Stromal cell of bone marrow (primary cell): ENCODE results near the gene GAB2.
"Not testable (repeated sequence)": the region's sequence is repeated elsewhere in the genome, so short reads cannot be mapped to it uniquely, and the experiment has no call there.

Source experiments
- DNase-seq: peaks from one replicate; pipeline ENCODE4 v3.0.0-alpha.2; 2012; ENCODE audit warnings: low read depth

Gene GAB2

DNA sequence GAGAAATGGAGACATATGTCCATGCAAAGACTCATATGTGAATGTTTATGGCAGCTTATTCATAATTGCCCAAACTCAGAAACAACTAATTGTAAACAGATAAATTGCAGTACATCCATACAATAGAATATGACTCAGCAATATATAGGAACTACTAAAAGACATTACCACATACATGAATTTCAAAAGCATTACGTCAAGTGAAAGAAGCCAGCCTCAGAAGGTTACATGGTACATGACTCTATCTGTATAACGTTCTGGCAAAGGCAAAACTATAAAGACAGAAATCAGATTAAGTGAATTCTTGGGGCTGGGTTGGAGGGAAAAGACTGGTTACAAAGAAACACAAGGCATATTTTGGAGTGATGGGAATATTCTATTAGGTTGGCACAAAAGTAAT, 236.4 kb downstream of the GAB2 start:
- DNase-seq = no peak

DNA sequence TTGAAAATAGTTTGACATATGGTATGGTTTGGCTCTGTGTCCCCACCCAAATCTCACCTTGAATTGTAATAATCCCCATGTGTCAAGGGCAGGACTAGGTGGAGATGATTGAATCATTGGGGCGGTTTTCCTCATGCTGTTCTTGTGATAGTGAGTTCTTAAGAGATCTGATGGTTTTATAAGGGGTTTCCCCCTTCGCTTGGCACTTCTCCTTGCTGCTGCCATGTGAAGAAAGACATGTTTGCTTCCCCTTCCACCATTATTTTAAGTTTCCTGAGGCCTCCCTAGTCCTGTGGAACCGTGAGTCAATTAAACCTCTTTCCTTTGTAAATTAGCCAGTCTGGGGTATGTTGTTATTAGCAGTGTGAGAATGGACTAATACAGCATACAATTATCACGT, 236.9 kb downstream of the GAB2 start:
- no peak for DNase-seq

DNA sequence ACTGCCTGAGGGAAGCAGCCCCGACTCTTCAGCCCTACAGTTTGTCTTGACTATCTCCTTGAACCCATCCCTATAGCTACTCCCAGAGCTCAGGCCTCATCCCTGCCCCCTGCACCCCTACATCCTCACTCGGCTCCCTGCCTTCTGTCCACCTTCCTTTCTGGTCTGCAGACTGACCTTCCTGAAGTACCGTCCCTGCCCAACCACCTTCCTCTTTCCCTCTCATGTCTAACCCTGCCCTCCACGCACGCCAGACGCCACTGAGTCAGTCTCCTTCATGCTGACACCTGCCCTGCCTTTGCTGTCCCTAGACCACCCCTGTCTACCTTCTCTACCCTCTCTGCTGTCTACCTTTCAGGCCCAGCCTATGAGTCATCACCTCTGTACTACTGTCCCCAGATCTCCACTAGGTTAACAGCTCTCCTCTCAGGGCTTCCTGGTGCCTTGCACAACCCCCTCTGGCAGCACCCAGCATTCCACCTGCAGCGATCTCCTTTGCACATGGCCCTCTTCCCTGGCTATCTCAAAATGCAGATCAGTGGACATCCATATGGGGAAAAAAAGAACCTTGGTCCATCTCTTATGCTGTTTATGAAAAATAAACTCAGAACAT, 238.1 kb downstream of the GAB2 start:
- no peak for DNase-seq

DNA sequence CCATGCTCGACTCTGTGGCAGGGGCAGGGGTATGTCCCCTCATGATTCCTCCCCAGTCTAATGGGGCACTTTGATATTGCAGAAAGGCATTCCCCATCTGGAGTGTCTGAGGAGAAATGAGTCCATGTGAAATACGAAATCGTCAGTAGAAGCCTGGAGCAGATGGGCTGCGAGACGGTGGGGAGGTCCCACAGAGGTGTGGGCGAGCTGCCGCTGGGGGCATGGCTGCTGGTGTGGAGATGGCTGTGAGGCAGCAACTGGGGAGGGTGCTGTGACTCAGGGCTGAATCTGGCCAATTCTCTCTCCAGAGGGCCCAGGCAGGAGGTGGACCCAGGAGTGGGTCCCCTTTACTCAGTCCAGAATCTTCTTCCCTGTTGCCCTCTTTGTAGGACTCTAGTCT, 240.4 kb downstream of the GAB2 start:
- no peak for DNase-seq

DNA sequence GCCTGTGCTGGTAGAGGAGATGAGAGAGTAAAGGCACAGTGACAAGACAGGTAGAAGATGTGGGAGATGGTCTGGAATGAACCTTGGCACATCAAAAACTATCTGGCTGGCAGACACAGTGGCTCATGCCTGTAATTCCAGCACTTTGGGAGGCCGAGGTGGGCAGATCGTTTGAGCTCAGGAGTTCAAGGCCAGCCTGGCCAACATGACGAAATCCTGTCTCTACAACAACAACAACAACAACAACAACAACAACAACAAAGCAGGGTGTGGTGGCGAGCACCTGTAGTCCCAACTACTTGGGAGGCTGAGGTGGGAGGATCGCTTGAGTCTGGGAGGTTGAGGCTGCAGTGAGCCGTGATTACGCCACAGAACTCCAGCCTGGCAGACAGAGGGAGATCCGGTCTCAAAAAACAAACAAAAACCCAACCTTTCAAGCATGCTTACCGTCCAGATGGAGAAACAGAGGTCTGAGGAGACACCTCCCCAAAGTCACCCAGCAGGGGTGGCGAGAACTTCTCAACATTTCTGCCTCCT, 240.9 kb downstream of the GAB2 start:
- DNase-seq = no peak

DNA sequence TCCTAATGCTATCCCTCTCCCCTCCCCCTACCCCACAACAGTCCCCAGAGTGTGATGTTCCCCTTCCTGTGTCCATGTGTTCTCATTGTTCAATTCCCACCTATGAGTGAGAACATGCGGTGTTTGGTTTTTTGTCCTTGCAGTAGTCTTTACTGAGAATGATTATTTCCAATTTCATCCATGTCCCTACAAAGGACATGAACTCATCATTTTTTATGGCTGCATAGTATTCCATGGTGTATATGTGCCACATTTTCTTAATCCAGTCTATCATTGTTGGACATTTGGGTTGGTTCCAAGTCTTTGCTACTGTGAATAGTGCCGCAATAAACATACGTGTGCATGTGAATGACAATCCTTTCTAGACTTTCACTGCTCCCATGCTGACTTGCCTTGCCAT, 241.8 kb downstream of the GAB2 start:
- DNase-seq = not testable (repeated sequence)

DNA sequence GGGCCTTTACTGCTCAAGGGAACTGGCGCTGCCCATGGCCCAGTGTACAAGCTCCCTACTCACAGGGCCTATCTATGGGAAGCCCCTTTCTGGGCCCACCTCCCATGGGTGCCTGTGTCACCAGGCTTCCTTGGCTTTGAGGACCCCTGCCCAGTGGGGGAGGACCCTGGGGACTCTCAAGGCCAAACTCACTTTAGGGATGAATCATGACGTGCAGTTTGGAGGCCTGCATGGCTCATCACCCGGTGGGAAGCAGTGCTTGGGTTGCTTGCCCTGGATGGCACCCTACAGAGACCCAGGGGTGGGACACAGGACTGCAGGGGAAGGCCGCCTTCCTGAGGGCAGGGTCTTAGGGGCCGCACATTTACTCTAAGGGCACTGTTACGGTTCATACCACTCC, 245.7 kb downstream of the GAB2 start:
- no peak for DNase-seq

DNA sequence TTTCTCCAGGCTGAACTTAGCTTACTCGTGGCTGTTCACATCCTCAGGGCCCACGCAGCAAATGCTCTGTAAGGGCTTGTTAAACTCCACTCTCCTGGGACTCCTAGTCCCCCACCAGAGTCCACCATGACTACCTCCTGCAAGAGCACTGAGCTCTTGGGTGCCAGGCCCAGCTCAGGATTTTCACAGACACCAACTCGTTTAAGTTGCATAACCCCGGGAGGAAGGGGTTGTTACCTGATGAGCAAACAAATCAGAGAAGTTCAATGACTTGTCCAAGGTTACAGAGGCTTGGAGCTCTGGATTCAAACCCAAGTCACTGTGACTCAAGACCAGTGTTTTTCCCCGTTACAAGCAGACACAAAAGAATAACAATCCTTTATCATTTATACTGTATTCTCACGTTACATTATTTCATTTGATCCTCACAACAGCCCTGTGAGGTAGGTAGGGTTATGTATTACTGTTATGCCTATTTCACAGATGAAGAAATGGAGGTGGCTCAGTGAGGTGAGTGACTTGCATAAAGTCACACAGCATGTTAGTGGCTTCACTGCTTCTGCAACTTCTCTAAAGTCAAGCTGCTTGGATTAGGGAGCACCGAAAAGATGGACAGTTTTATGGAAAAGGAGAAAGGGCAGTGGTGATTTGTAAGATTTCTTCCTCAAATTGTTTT, 246.6 kb downstream of the GAB2 start:
- DNase-seq = no peak

DNA sequence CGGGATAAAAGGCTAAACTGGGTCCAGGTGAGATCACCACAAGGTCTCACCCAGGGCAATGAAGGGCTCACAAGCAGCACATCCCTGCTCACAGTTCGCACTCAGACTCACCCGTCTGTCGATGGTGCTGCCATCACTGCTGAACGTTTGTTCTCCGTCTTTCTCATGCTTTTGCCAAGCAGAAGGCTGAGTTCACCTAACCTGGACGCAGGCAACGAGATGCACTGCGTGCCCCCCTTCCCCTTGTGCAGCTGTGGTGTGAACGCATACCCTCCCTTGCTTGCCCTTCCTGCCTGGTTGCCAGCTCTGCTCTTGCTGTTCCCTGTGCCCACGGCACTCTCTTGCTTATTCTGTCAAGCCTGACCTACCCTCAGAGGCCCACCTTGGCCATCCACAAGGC, 247.2 kb downstream of the GAB2 start:
- DNase-seq = no peak

DNA sequence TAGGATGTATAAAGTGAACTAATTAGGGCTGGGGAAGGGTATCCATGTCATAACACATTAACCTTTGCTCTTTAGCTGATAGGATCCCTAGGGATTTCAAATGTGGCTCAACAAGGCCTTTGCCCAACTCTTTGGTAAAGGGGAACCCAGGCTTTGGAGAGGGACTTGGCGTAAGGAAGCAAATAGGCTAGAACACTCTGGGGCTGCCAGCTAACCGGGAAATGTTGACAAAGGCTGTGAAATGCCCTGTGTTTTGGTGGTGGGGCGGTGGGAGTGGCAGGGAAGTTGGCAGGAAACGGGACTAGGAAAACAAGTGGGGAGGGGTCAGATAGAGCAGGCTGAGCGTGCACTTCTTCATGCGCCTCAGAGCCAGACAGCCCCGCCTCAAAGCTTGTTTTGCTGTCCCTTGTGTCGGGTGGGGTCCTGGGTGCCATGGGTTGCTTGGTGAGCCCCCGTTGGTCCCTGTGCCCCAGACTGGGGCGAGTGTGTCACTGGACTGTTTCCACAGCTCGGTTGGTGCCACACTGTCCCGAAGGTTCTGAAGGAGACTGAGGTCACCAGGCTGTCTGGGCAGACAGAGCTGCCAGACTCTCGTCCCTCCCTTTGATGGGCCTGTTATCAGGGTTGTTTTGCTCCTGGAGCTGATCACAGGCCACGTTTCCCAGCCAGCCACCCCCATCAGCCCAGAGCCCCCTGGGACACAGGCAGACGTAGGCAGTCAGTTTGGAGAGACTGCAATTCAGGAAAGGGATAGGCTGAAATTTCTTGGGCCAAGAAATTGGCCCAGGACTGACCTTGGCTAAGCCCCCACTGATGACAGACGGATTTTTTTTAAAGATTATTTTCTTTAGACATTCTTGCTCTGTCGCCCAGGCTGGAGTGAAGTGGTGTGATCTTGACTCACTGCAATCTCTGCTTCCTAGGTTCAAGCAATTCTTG, 248.8 kb downstream of the GAB2 start:
- DNase-seq = peak; percentile 97

DNA sequence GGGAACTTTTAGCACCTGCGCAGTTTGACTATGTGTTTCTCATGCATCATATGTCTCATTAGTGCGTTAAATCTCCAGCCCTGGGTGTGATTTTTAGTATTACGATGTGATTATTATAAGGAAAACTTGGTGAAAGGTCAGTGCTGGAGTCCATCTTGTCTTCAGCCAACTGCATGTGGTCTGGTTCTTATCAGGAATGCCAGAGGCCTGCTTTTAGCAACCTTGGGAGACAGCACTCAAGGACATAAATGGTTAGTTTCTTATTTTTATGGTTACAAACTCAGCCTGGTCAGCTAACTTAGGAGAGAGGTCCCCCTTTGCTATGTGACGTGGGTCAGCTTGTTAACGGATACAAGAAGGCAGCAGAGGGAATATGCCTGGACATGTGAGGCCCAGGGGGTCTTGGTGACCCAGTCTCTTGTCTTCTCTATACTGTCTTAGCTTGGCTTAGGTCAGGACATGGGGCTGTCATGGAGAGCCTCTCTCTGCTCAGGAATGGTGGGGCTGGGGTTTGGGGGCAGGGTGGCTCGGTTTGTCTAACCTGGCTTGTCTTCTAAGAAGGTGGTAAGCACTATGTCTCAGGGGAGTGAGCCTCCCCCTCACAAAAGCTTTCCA, 250.7 kb downstream of the GAB2 start:
- no peak for DNase-seq
